GM12891 (cell line): ENCODE measurements around the gene NTRK3.

Experiments used
- POLR2A ChIP-seq: IDR thresholded peaks from 2 replicates; pipeline ENCODE4 v1.6.1; 2011; ENCODE audit warnings: low read depth, low read length, control low read depth
- POLR2AphosphoS5 ChIP-seq: IDR thresholded peaks from 2 replicates; pipeline ENCODE4 v1.6.1; 2011; ENCODE audit warnings: low read depth, low read length, control low read depth
- POU2F2 ChIP-seq: IDR thresholded peaks from 2 replicates; pipeline ENCODE4 v1.6.1; 2011; ENCODE audit warnings: low read depth, mild to moderate bottlenecking, control low read depth, low read length, moderate library complexity

DNA sequence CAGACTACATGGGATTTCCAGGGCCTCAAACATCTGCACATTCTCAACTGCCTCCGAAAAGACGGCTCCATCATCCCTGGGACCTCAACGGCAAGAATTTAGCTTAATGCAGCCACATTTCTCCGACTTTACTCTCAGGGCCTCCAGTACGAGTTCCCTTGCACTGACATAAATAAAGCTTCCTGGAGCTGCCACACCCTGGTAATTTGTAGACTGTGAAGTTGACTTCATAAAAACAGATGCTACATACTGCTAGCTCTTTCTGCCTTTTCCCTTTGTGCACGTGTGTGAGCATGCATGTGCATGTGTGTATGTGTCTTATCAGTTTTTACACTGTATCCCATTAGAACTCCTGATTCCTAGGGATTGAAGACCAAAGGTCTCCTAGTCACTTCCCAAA, 122.7 kb downstream of the NTRK3 start:
- TF ChIP-seq POU2F2: no peak
- no peak for TF ChIP-seq POLR2A
- TF ChIP-seq POLR2AphosphoS5: no peak
